Endothelial cell of umbilical vein (primary cell): ENCODE data around the gene POLE4. TPM values are rescaled to one million over a fixed set of nuclear protein-coding genes. Genes with fewer than 3 reads are reported as not detected.

ENCODE experiments used
- BruUV-seq: library from RNA; stranded (reverse); fragments of 400-500 nt; replicated peaks from 2 replicates; lab custom pipeline; 2021; lab: Mats Ljungman, UMichigan
- CTCF ChIA-PET: fragments of 300-600, 350-600 bp; sonication (Branson Sonifier 250); formaldehyde crosslinking; loops from one replicate; lab custom pipeline; 2021; ENCODE audit warnings: antibody characterized with exemption, inconsistent platforms; lab: Charles Lee
- POLR2A ChIA-PET: fragments of 300-600, 350-600 bp; sonication (Branson Sonifier 250); formaldehyde crosslinking; loops from one replicate; lab custom pipeline; 2021; ENCODE audit warnings: antibody characterized with exemption, inconsistent platforms; lab: Charles Lee
- DNase-seq: peaks from one replicate; pipeline ENCODE4 v3.0.0-alpha.2; 2011; ENCODE audit warnings: low read depth, low spot score
- FAIRE-seq: peaks from 2 replicates; lab custom pipeline; 2011; peaks lifted over from hg19 to GRCh38; lab: Jason Lieb, UNC
- H2AFZ ChIP-seq: 2 replicates; pipeline ENCODE4 v1.6.0; 2012; ENCODE audit warnings: low read depth, low read length, control low read depth, inconsistent platforms
- H3K27ac ChIP-seq: 2 replicates; pipeline ENCODE4 v1.5.1; 2011; ENCODE audit warnings: low read depth, mild to moderate bottlenecking, control low read depth, low read length, moderate library complexity; ENCODE audit not compliant: insufficient read depth
- H3K27me3 ChIP-seq, 2 experiments: 2 replicates each; pipeline versions ENCODE4 v1.6.0 to v1.6.1; 2011; ENCODE audit warnings: low read length in 2 of 2, mixed read lengths in 1 of 2; ENCODE audit not compliant: control insufficient read depth in 2 of 2, insufficient read depth in 2 of 2
- H3K36me3 ChIP-seq, 2 experiments: 2 replicates in 1 of 2; 3 replicates in 1 of 2; pipeline ENCODE4 v1.5.1; 2011; ENCODE audit warnings: low read length in 2 of 2, mild to moderate bottlenecking in 1 of 2, moderate library complexity in 1 of 2; ENCODE audit not compliant: control insufficient read depth in 2 of 2, insufficient read depth in 2 of 2; ENCODE audit errors: extremely low read depth in 1 of 2
- H3K4me1 ChIP-seq: 3 replicates; pipeline ENCODE4 v1.5.1; 2011; ENCODE audit warnings: mild to moderate bottlenecking, low read length; ENCODE audit not compliant: control insufficient read depth, insufficient read depth; ENCODE audit errors: extremely low read depth
- H3K4me2 ChIP-seq: 2 replicates; pipeline ENCODE4 v1.6.1; 2011; ENCODE audit warnings: low read length, control low read depth, mixed read lengths; ENCODE audit not compliant: insufficient read depth
- H3K4me3 ChIP-seq, 3 experiments: fragments of 200-600 bp in 1 of 3; sonication (generic), shearing (Covaris generic) in 1 of 3; replicated peaks in 1 of 3; 2 replicates each; pipeline ENCODE4 v1.5.1; 2011 to 2016; ENCODE audit warnings: control low read depth in 3 of 3, low read length in 3 of 3, mild to moderate bottlenecking in 2 of 3, inconsistent platforms in 1 of 3, low read depth in 1 of 3, moderate library complexity in 1 of 3; ENCODE audit not compliant: insufficient read depth in 1 of 3
- H3K79me2 ChIP-seq: 2 replicates; pipeline ENCODE4 v1.6.0; 2012; ENCODE audit warnings: low read length, inconsistent platforms; ENCODE audit not compliant: control insufficient read depth, insufficient read depth
- H3K9ac ChIP-seq: replicated peaks from 2 replicates; pipeline ENCODE3; 2011; ENCODE audit warnings: low read length, control low read depth; ENCODE audit not compliant: insufficient read depth; ENCODE audit errors: extremely low read depth
- H3K9me1 ChIP-seq: replicated peaks from 3 replicates; pipeline ENCODE4 v1.6.0; 2011; ENCODE audit warnings: mild to moderate bottlenecking, low read length; ENCODE audit not compliant: control insufficient read depth, insufficient read depth; ENCODE audit errors: extremely low read depth
- H3K9me3 ChIP-seq: replicated peaks from 2 replicates; pipeline ENCODE4 v1.5.1; 2012; ENCODE audit warnings: low read length, inconsistent platforms; ENCODE audit not compliant: control insufficient read depth, insufficient read depth
- H4K20me1 ChIP-seq: replicated peaks from 2 replicates; pipeline ENCODE3; 2011; ENCODE audit warnings: mild to moderate bottlenecking, low read length; ENCODE audit not compliant: control insufficient read depth, insufficient read depth; ENCODE audit errors: extremely low read depth
- EZH2 ChIP-seq: IDR thresholded peaks from 2 replicates; pipeline ENCODE4 v1.6.1; 2012; ENCODE audit warnings: borderline replicate concordance, low read depth, mild to moderate bottlenecking, moderate library complexity, low read length, inconsistent platforms; ENCODE audit not compliant: severe bottlenecking
- FOS ChIP-seq: IDR thresholded peaks from 2 replicates; pipeline ENCODE4 v1.6.1; 2011; ENCODE audit warnings: mild to moderate bottlenecking, low read length, moderate library complexity, borderline replicate concordance; ENCODE audit not compliant: insufficient read depth
- GATA2 ChIP-seq: IDR thresholded peaks from 2 replicates; pipeline ENCODE4 v1.7.0; 2011; ENCODE audit warnings: low read depth, mild to moderate bottlenecking, moderate library complexity, mixed read lengths, low read length; ENCODE audit not compliant: insufficient read length, insufficient read depth
- JUN ChIP-seq: IDR thresholded peaks from 2 replicates; pipeline ENCODE4 v1.6.1; 2011; ENCODE audit warnings: borderline replicate concordance, low read depth; ENCODE audit not compliant: insufficient read length, insufficient read depth
- MYC ChIP-seq: IDR thresholded peaks from one replicate; pipeline ENCODE4 v1.6.1; 2011; ENCODE audit warnings: mild to moderate bottlenecking, low read depth, low read length
- POLR2A ChIP-seq: IDR thresholded peaks from 2 replicates; pipeline ENCODE4 v1.6.1; 2012; ENCODE audit warnings: low read depth, mild to moderate bottlenecking, control low read depth, low read length
- POLR2AphosphoS5 ChIP-seq: IDR thresholded peaks from 2 replicates; pipeline ENCODE4 v1.6.1; 2012; ENCODE audit warnings: low read depth, mild to moderate bottlenecking, control low read depth, low read length, moderate library complexity; ENCODE audit not compliant: insufficient read depth
- dilution Hi-C: fragments of 300-500 bp; cut with MboI; formaldehyde crosslinking; loops from one replicate; pipeline ENCODE4 v1.15.0; 2019; ENCODE audit warnings: low sequenced_read_pairs; ENCODE audit not compliant: extremely low pct_ligation_motif_present
- intact Hi-C: fragments of 100-400 bp; cut with micrococcal nuclease; formaldehyde crosslinking; loops from one replicate; pipeline ENCODE4 v1.10.0; 2022
- polyA plus RNA-seq, 4 experiments: library from polyadenylated mRNA; depleted of rRNA in 3 of 4; stranded (reverse) in 3 of 4; unstranded in 1 of 4; fragments of >200 nt; gene quantifications; 2 replicates each; pipeline versions ENCODE4 v1.2.1 to v1.2.3, GENCODE V29; 2011 to 2012; ENCODE audit warnings: missing spikeins in 1 of 4
- total RNA-seq: library from RNA; stranded (reverse); gene quantifications from 2 replicates; pipeline ENCODE4 v1.2.3, GENCODE V29; 2021
- TF ChIP-seq, protein P1 (sequence below), 2 donors: IDR thresholded peaks; 1 replicate in 1 of 2; 2 replicates in 1 of 2; pipeline ENCODE4 v1.5.1; 2011; ENCODE audit warnings: low read length in 2 of 2, mild to moderate bottlenecking in 2 of 2, moderate library complexity in 2 of 2, control low read depth in 1 of 2, inconsistent platforms in 1 of 2, low read depth in 1 of 2; ENCODE audit not compliant: insufficient read depth in 1 of 2; ENCODE audit errors: extremely low read depth in 1 of 2
- TF ChIP-seq, protein P2 (sequence below): IDR thresholded peaks from 2 replicates; pipeline ENCODE4 v1.6.1; 2011; ENCODE audit not compliant: insufficient read depth, insufficient read length

The POLE4 gene
- total and polyA plus RNA-seq, 2 donors (not counting 3 experiments of a cell fraction or from before 2014, with no cell fraction given): 21.4 to 42.6 TPM

DNA sequence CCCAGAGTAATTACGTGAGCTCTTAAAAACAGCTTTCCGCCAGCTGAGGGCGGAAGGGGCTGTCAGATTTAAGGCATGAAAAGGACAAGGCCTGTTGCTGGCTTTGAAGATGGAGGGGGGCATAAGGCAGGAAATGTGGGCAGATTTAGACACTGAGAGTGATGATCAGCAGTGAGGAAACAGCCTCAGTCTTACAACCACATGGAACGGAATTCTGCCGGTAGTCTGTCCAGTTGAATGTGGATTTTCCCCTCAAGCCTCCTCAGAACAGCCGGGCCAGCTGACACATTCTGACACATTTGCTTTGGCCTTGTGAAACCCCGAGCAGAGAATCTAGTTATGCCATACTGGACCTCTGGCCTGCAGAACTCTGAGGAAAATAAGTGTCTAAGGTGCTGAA, 16.6 kb downstream of the POLE4 start:
- no peak overlapping the region for H3K4me3 ChIP-seq
- DNase-seq (no peak), FAIRE-seq (no peak)
- no peaks in the 10 kb centered on the region for H3K9me1 ChIP-seq
- no peak overlapping the region for H3K27ac ChIP-seq
- dilution Hi-C loops: no loop called here
- H4K20me1 ChIP-seq: no peaks in the 10 kb centered on the region
- no TSS peak for BruUV-seq
- H3K9ac ChIP-seq: no peak overlapping the region
- no peaks in the 10 kb centered on the region for H3K4me1 ChIP-seq
- H3K4me2 ChIP-seq: no peak overlapping the region
- no peak for TF ChIP-seq MYC
- TF ChIP-seq POLR2A: no peak
- TF ChIP-seq POLR2AphosphoS5: no peak
- TF ChIP-seq, protein P1, sequence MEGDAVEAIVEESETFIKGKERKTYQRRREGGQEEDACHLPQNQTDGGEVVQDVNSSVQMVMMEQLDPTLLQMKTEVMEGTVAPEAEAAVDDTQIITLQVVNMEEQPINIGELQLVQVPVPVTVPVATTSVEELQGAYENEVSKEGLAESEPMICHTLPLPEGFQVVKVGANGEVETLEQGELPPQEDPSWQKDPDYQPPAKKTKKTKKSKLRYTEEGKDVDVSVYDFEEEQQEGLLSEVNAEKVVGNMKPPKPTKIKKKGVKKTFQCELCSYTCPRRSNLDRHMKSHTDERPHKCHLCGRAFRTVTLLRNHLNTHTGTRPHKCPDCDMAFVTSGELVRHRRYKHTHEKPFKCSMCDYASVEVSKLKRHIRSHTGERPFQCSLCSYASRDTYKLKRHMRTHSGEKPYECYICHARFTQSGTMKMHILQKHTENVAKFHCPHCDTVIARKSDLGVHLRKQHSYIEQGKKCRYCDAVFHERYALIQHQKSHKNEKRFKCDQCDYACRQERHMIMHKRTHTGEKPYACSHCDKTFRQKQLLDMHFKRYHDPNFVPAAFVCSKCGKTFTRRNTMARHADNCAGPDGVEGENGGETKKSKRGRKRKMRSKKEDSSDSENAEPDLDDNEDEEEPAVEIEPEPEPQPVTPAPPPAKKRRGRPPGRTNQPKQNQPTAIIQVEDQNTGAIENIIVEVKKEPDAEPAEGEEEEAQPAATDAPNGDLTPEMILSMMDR (IDR thresholded peaks at IDR 0.05; ENCODE audit: extremely low read depth in 1 of 2, insufficient read depth in 1 of 2, low read depth in 1 of 2, low read length in 2 of 2): no peak
- no peak for TF ChIP-seq FOS
- TF ChIP-seq JUN: no peak
- TF ChIP-seq, protein P2, sequence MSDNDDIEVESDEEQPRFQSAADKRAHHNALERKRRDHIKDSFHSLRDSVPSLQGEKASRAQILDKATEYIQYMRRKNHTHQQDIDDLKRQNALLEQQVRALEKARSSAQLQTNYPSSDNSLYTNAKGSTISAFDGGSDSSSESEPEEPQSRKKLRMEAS: no peak
- no peak for TF ChIP-seq EZH2
- no peak for TF ChIP-seq GATA2
- ChIA-PET POLR2A (no interaction called here), CTCF (no interaction called here)
- H3K79me2 ChIP-seq: no peaks in the 10 kb centered on the region
- H2AFZ ChIP-seq: no peak overlapping the region
- intact Hi-C loops: no loop called here
- H3K9me3 ChIP-seq: no peaks in the 10 kb centered on the region
- no peaks in the 10 kb centered on the region for H3K27me3 ChIP-seq
- no peaks in the 10 kb centered on the region for H3K36me3 ChIP-seq
